HG03135 (cell line): ENCODE measurements around the gene LPAR2.
"Not testable (repeated sequence)": the region's sequence is repeated elsewhere in the genome, so short reads cannot be mapped to it uniquely, and the experiment has no call there.

ENCODE experiments used
- ATAC-seq: cut with Tn5 transposase; IDR thresholded peaks from one replicate; pipeline ENCODE4 v1.9.1; 2021; ENCODE audit warnings: mild to moderate bottlenecking, moderate library complexity; ENCODE audit not compliant: unreplicated experiment

Gene LPAR2

DNA sequence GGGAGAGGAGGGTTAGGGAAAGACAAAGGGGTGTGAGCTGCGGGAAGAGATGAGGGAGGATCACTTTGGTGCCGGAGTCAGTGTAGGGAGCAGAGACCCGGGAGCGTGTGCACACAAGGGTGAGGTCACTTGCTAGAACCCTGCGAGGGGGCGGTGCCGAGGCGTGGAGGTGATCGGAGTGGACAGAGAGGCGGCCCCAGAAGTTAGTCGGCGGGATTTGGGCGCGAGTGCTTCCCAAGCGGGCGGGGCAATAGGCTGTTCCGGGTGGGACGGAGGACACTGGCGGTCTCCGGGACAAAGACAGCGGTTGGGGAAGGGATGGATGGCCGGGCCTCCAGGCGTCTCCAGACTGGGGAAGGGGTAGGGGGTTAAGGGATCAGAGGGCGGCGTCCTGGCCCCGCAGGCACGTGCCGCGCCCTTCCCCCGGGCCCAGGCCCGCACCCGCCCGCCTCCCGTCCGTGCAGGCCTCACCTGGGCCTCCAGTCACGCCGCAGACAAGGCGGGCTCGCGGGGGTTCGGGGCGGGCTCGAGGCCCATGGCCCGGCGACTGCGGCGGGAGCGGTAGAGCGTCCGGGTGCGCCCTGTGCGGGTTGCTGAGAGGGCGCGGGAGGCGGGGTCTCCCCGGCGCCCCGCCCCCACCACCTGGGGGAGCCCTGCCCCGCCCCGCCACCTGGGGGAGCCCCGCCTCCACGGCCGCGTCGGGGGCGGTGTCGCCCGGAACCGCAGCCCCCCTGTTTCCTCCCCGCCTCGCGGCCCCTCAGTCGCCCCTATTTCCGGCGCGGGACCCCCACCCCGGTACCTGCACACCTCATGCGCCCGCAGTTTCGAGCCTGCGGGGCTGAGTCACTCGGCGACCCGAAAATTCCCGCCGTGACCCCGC, at the start of gene LPAR2:
Gene LPAR2, minus strand, starts transcription at position 600 of the 880 bp plus-strand sequence. CDS start 945 bp downstream, outside the sequence.
- peak; percentile 51 for ATAC-seq

DNA sequence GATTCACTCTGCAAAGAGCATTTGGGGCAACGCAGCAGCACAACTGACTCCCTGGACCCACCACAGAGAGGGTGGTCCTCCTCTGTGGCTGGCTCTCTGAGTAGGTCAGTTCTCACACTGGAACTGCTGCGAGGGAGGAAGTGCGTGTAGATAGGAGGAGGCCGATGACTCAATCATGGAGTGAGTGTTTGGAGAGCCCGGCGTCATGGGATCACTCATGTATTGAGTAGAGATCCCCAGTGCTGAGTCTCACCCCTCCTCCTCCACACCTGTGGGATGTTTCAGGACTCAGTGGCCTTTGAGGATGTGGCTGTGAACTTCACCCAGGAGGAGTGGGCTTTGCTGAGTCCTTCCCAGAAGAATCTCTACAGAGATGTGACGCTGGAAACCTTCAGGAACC, 49.6 kb upstream of the LPAR2 start:
- no peak for ATAC-seq

DNA sequence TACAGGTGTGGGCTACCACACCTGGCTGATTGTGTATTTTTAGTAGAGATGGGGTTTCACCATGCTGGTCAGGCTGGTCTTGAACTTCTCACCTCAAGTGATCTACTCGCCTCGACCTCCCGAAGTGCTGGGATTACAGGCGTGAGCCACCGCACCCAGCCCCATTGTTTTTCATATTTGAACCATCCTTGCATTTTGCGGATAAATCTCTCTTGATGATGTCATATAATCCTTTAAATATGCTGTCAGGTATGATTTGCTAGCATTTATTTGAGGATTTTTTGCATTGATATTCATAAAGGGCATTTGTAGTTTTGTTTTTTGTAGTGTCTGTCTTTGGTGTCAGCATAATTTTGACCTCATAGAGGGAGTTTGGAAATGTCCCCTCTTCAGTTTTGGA, 46.3 kb upstream of the LPAR2 start:
- no peak for ATAC-seq

DNA sequence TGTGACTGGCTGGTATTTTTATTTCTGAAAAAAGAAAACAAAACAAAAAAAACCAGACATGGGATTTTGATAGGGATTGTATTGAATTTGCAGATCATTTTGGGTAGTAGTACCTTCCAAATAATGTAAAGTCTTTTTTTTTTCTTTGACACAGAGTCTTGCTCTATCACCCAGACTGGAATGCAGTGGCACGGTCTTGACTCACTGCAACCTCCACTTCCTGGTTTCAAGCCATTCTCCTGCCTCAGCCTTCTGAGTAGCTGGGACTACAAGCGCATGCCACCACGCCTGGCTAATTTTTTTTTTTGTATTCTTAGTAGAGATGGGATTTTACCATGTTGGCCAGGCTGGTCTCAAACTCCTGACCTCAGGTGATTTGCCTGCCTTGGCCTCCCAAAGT, 44.8 kb upstream of the LPAR2 start:
- no peak for ATAC-seq

DNA sequence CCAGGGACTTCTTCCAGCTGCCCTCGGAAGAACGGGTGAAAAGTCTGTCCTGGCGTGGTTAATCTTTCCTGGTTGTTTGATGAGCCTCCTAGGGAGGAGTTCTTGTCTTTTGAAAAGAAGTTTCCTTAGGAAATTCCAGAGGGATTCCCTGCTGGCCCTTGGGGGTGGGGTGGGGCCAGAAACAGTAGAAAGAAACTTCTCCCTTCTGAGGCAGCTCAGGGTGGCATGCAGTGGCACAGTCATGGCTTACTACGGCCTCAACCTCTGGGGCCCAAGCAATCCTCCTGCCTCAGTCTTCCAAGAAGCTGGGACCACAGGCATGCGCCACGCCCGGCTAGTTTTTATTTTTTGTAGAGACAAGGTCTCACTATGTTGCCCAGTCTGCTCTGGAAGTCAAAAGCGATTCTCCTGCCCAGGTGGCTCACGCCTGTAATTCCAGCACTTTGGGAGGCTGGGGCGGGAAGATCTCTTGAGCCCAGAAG, 42.1 kb upstream of the LPAR2 start:
- ATAC-seq = no peak

DNA sequence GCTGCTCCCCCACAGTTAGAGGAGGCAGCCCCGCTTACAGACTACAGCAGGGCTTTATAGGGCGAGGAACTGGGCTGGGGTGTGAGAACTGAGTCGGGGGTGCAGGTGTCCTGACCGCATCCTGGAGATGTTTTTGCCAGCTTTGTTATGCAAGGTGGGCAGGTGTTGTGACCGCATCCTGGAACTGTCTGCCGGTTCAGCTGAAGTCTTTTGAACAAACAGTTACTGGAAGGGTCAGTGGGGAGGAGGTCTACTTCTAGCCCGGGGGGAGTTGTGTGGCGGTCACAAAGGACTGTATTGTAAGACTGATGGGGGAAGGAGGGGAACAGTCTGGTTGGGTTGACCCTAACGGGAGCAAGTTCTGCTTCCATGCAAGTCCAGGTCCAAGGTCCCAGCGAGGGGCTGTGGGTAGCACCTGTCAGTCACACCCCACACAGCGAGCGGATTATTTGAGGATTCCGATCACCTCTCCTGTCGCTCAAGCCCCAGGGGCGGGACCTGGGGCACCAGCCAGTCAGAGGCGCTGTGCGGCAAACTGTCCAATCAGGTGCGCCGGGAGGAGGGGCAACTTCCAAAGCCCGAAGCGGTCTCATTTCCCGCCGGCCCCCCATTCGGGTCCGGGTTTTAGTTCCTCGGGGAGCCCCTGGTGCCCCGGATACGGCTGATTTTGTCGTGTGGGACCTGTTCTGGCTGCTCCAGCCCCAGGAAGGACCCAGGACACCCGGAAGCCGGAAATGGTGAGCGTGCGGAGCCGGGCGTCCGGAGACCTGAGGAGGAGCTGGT, 40.4 kb upstream of the LPAR2 start, which contains the start of gene ZNF101:
Gene ZNF101, plus strand, starts transcription at position 610 of the 783 bp plus-strand sequence. Its CDS starts 125 bp downstream, at position 735.
- peak; percentile 59 for ATAC-seq

DNA sequence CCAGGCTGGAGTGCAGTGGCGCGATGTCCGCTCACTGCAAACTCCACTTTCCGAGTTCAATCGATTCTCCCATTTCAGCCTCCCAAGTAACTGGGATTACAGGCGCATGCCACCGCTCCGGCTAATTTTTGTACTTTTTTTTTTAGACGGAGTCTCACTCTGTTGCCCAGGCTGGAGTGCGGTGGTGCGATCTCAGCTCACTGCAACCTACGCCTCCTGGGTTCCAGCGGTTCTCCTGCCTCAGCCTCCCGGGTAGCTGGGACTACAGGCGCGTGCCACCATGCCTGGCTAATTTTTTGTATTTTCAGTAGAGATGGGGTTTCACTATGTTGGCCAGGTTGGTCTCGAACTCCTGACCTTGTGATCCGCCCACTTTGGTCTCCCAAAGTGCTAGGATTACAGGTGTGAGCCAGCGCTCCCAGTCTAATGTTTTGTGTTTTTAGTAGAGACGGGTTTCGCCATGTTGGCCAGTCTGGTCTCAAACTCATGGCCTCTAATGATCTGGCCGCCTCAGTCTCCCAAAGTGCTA, 37.5 kb upstream of the LPAR2 start:
- ATAC-seq = not testable (repeated sequence)

DNA sequence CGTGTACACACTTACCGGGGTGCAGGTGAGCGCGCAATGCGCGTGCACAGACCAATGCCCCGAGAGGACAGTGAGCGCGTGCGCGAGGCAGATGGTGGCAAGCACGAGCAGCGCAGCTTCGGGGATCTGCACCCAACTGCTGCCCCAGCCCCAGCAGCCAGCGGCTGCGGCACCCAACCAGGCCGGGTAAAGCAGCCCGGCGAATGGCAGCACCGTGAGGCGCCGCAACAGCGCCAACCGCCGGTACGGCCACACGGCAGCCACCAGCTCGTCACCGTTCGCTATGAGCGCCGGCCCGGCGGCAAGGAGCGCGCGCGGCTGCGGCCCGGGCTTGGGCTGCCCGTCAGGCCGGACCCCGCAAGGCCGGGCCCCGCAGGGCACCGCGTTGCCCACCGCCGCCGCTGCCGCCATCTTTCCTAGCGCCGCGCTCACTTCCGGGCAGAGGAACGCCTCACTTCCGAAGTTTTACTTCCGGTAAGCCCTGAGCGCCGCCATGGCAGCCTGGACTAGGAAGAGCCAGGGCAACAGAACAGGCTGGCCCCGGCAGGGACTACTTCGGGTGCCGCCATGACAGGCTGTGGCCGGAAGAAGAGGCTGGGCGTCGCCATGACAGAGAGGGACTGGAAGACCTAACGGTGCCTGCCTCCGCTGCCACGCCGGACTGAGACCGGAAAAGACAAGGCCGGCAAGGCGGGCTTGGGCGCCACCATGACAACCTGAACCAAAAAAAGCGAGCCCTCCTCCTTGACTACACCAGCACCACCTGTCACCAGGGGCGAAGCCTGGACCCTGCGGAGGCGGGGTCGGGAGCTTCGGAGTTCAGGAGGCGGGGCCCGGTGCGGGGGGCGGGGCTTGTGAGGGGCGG, 35.5 kb upstream of the LPAR2 start, which contains the start of gene ATP13A1:
Gene ATP13A1, minus strand, starts transcription at position 421 of the 865 bp plus-strand sequence. Its CDS starts 10 bp downstream, at position 411.
- ATAC-seq = peak; percentile 64

DNA sequence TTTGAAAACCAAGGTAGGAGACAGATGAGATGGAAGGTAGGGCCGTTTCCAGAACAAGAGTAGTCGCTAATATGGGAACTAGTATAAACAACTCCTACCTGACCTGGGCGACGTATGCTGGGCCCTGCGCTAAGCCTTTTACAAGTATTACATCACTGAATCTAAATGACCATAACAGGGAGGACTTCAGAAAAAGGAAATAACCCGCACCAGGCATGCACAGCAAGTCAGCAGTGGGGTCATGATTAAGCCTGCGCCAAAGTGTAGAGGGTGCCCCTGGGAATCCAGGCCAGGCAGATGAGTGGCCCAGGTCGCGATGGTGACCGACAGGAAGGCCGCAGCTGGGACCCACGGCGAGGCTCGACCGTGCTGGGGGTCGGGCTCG, 34.8 kb upstream of the LPAR2 start:
- peak; percentile 11 for ATAC-seq

DNA sequence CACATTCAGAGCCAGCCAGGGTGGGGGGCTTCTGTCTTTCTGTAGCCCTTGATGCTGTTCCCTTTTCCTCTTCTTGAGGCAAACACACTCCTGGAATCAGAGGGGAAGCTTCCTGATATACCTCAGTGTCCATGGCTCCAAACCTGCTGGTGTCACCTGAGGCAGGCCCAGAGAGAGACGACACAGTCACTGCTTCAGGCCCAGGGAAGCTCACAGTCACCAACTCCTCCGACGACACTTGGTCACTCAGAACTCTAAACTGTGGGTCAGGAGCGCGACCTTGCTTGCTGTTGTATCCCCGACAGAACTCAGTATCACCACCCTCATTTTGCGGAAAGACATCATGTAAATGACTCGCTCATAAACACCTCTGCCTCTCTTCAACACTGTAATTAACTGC, 34.3 kb upstream of the LPAR2 start:
- ATAC-seq = no peak

DNA sequence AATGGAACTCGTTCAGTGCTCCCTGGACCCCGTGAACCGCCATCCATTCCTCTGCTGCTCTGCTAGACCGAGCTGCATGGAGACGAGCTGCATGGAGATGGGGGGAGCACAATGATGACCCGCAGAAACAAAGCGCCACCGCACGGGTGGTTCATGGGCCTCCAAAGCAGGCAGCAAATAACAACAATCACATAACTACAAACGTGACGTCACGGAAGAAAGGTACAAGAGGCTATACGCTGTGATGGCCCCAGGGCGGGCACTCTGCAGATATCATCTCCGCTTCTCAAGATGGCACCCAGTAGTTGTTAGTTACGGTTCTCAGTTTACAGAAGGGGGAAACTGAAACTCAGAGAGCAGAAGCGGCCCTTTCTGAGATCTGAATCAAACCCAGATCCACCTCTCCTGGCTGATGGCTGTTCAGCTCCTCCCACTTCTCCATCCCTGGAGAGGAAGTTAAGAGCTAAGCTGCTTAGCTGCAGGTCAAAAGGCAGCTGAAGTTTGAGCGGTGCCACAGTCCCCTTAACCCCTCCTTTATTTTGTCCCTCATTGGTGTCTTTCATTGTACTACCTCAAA, 33.7 kb upstream of the LPAR2 start:
- peak; percentile 35 for ATAC-seq

DNA sequence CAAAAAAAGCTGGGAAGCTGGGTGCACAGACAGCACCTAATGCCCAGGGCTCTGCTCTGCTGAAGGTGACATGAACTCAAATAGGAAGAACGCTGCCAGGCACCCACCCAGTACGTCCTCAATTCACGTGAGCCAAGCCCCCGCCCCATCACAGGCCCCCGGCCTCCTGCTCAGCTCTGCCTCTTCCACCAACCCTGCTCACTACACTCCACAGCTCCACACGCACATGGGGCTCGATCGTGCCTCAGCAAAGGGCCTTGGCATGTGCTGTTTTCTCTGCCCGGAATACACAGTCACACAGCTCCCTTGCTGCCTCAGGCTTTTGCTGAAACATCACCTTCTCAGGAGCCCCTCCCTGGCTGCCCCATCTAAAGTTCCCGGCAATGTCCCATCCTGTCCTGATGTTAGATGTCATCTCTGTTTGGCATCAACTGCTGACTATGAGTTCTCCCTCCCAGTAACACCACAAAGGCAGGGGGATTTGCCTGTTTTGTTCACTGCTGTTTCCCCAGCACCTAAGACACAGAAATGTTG, 33.2 kb upstream of the LPAR2 start:
- no peak for ATAC-seq

DNA sequence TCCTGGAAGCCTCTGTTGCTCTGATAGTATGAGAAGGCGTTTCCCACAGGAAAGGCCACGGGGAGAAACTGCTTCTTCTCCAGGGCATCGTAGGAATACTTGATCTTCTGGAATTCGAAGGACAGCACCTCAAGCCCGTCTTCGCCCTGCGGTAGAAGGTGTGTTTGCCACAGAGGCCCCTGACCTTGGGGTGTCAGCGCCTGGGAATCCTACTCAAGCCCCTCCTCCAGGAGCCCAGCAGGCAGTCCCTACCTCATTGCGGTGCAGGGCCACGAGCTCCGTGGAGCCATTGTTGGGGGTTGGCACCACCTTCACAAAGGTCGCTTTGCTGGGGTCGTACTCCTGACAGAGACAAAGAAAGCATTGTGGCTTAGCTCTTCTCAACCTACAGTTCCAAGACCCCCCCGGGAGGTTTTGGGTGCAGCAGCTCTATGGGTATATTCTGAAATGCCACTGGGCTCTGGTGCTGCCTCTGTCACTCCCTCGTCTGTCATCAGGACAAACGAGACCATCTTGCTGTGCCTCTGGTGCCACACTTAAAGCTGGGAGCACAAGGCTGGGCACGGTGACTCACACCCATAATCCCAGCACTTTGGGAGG, 31.7 kb upstream of the LPAR2 start:
- ATAC-seq = no peak

DNA sequence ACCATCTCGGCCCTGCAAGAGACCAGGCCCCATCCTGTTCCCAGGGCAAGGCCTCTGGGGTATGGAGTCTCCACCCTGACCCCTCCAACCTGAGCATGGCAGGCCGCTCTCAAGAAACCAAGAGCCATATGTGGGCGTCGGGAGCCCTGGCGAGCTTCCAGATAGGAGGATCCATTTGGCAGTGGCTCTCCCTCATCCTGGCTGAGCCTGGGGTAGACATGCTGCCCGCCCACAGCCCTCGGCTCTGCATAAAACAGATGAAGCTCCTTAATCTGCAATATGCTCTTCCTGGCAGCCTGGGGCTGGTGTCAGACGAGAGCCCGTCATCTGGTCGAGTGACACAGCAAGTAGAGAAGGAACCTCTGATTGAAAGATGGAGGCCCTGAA, 29.4 kb upstream of the LPAR2 start:
- ATAC-seq = no peak

DNA sequence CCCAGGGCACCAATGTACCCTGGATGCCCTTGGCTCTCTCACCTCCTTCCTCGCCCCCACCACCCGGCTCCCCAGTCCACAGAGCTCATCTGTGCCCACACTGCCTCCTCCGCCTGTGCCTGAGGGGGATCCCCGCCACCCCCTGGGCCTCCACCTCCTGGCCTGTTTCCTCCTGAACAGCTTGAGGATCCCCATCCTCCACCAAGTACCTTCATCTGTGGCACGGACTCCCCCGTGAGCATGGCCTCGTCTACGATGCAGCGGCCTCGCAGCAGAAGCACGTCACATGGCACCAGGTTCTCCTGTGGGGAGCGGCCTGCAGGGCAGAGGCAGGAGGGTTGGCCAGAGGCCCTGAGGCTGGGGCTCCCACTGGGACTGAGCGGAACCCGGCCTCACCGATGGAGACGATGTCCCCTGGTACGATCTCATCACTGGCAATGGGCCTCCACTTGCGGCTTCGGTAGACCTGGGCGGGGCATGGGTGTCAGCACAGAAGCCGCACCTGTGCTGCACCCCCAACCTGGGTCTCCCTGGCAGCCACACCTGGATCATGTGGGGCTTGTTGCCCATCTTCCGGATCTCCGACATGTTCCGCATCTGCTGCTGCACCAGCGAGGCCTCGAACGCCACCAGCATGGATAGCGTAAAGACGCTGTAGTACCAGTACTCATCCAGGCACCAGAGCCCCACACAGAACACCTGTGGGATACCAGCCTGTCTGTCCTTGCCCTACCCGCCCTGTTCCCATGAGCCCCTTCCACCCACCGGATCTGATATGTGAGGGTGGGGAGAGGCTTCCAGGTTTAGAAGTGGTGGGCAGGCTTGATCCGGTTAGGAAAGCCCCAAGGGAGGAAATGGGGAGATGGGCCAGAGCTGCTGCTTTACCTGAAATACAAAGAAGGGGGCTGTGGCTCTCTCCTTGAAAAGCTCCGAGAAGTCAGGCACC, 28.7 kb upstream of the LPAR2 start:
- ATAC-seq = no peak

DNA sequence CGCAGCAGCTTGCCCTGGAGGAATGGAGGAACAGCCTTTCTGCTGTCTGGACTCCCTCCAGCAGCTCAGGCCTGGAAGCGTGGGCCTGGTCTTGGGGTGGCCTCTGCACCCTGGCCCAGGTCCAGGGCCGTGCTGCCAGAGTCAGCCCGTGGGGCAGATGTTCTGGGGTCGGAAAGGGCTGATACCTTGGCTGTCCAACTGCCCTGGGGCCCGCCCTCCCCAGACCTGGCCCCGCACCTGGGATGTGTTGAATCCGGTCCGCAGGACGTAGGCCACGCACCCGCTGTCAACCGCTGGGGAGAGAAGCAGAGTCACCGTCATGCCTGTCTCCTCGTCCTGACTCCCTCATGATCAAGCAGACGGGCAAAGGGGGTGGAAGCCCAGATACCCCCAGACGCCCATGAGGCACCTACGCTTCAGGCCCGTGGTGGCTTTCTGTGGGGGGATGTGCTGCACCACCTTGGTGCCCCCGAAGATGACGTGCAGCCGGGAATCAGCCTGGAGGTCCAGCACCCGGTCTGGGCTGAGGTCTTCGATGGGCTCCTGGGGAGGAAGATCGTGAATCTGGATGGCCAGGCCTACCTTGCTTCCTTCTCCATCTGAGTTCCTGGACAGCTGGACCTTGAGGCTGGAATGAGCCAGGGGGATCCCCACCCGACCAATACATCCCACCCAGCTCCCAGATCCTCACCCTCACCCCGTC, 27.8 kb upstream of the LPAR2 start:
- no peak for ATAC-seq

DNA sequence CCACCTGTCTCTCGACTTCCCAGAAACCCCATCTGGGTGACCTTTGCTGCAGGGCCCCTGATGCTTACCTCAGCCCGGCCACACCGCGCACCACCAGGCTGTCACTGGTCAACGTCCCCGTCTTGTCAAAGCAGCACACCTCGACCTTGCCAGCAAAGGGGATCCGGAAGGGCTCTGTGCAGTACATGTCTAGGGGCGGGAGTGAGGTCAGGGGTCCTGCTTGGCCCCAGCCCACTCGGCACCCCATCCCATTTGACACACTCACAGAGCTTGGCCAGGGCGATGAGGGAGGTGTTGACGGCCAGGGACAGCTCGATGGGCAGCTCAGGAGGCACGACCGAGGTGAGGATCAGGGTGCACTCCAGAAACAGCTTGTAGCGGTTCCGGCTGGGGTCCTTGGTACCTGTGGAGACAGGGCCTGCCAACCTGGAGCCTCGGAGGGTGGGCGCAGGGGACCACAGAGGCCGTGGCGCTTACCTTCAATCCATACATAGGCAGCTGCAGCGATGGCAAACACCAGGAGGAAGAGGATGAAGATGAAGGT, 27.1 kb upstream of the LPAR2 start:
- no peak for ATAC-seq
